Fibroblast of skin of right quadriceps (primary cell): ENCODE results near the gene CTAGE1.
"Not testable (repeated sequence)": the region's sequence is repeated elsewhere in the genome, so short reads cannot be mapped to it uniquely, and the experiment has no call there.

Source experiments
- DNase-seq: peaks from one replicate; pipeline ENCODE4 v3.0.0-alpha.2; 2013

CTAGE1 gene, protein sequence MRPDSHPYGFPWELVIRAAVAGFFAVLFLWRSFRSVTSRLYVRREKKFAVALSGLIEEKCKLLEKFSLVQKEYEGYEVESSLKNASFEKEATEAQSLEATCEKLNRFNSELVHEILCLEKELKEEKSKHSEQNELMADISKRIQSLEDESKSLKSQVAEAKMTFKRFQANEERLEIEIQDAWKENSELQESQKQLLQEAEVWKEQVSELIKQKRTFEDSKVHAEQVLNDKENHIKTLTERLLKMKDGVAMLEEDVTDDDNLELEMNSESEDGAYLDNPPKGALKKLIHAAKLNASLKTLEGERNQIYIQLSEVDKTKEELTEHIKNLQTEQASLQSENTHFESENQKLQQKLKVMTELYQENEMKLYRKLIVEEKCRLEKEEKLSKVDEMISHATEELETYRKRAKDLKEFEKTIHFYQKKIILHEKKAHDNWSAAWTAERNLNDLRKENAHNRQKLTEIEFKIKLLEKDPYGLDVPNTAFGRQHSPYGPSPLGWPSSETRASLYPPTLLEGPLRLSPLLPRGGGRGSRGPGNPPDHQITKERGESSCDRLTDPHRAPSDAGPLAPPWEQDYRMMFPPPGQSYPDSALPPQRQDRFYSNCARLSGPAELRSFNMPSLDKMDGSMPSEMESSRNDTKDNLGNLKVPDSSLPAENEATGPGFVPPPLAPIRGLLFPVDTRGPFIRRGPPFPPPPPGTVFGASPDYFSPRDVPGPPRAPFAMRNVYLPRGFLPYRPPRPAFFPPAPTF

GRCh38 chr18:22417496-22418188 lies at the start of gene CTAGE1:
TSS of gene CTAGE1 (minus strand) at chr18:22417915. CDS start at chr18:22417811, 104 bp downstream.
- peak; percentile 40 for DNase-seq

- peak; percentile 79 for DNase-seq
These were observed 49.1 kb upstream of the CTAGE1 start for GRCh38 chr18:22466608-22467395.

DNA sequence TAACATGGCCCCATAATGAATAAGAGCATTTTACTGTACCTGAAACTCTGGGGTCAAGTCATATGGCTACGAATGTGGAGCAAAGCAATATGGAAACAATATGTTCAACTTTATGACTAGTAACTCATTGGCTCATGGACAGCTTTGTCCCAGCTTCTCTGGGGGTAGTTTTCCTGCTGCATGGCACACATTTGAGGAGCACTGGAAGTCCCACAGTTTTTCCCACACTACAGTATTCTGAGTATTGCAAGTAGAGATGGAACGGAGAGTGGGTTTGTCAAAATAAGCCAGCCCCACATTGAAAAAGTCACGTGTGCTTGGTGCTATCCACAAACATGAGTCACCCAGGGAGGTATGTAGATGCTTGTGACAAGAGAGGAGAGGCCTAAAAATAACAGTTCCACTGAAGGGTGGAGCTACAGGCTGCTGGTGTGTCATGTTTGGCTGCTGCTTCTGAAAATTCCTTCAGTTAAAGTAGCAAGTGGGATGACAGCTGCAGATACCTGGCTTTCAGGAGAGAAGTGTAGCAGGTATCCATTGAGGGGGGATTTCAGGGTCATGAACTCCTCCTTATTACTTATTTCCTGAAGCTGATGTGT lies 48.2 kb upstream of the CTAGE1 start:
- peak; percentile 95 for DNase-seq

- no peak for DNase-seq
These were observed 45.4 kb upstream of the CTAGE1 start for GRCh38 chr18:22463076-22463475.

GRCh38 chr18:22459491-22459890 lies 41.8 kb upstream of the CTAGE1 start:
- no peak for DNase-seq

- DNase-seq = no peak
These were observed 39.8 kb upstream of the CTAGE1 start for GRCh38 chr18:22457524-22457923.

- DNase-seq = no peak
These were observed 38.8 kb upstream of the CTAGE1 start for GRCh38 chr18:22456547-22456946.

- no peak for DNase-seq
These were observed 38.4 kb upstream of the CTAGE1 start for GRCh38 chr18:22456116-22456480.

- DNase-seq = no peak
These were observed 37.9 kb upstream of the CTAGE1 start for GRCh38 chr18:22455425-22456115.

GRCh38 chr18:22453315-22453714 lies 35.6 kb upstream of the CTAGE1 start:
- no peak for DNase-seq

GRCh38 chr18:22452226-22452668 lies 34.5 kb upstream of the CTAGE1 start:
- no peak for DNase-seq

DNA sequence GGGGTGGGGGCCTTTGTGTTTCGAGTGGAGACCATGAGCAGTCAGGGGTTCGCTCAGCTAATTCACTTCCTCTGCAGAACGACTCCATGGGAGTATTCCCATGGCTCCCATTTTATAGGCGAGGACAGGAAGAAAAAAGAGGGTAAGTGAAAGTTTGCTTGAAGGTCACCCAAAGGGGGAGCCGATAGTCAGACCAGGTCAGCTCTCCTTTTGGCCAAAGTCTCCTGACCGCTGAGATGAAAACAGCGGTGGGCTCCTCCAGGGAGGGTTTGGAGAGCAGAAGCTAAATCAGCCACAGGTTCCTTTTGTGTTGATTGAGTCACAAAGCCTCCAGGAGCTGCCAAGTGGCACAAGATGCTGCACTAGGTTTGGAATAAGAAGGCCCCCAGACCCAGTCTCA lies 34.1 kb upstream of the CTAGE1 start:
- DNase-seq = no peak

DNA sequence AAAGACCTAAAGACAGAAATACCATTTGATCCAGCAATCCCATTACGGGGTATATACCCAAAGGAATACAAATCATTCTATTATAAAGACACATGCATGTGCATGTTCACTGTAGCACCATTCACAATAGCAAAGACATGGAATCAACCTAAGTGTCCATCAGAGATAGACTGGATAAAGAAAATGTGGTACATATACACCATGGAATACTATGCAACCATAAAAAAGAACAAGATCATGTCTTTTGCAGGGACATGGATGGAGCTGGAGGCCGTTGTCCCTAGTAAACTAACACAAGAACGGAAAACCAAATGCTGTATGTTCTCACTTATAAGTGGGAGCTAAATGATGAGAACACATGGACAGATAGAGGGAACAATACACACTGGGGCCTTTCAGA lies 33.1 kb upstream of the CTAGE1 start:
- DNase-seq = not testable (repeated sequence)

DNA sequence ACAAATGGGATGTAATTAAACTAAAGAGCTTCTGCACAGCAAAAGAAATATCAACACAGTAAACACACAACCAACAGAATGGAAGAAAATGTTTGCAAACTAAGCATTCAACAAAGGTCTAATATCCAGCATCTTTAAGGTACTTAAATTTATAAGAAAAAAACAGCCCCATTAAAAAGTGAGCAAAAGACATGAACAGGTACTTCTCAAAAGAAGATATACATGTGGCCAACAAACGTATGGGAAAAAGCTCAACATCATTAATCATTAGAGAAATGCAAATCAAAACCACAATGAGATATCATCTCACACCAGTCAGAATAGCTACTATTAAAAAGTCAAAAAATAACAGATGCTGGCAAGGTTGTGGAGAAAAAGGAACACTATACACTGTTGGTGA lies 32.6 kb upstream of the CTAGE1 start:
- DNase-seq = not testable (repeated sequence)

DNA sequence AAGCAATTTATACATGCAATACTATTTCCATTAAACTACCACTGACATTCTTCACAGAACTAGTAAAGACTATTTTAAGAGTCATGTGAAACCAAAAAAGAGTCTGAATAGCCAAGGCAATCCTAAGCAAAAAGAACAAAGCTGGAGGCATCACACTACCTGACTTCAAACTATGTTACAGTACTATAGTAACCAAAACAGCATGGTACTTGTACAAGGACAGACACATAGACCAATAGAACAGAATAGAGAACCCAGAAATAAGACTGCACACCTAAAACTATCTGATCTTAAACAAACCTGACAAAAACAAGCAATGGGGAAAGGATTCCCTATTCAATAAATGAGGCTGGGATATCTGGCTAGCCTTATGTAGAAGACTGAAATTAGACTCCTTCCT lies 32.0 kb upstream of the CTAGE1 start:
- not testable (repeated sequence) for DNase-seq

DNA sequence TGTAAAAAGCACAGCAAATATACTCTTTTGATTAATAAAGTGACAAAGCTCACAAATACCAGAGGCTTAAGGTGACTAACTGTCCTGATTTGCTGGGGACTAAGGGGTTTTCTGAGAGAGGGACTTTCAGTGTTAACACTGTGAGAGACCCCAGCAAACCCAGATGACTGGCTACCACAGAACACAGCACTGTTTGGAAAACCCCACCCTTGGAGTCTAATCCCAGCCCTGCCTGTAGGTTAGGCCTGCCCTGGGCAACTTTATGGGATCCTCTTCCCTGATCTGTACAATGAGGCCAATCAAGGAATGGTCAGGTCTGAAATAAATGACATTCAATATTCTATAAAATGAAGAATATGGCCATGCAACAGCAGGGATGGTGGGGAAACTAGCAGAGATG lies 30.5 kb upstream of the CTAGE1 start:
- no peak for DNase-seq

GRCh38 chr18:22447792-22448191 lies 30.1 kb upstream of the CTAGE1 start:
- no peak for DNase-seq

GRCh38 chr18:22446911-22447310 lies 29.2 kb upstream of the CTAGE1 start:
- no peak for DNase-seq

DNA sequence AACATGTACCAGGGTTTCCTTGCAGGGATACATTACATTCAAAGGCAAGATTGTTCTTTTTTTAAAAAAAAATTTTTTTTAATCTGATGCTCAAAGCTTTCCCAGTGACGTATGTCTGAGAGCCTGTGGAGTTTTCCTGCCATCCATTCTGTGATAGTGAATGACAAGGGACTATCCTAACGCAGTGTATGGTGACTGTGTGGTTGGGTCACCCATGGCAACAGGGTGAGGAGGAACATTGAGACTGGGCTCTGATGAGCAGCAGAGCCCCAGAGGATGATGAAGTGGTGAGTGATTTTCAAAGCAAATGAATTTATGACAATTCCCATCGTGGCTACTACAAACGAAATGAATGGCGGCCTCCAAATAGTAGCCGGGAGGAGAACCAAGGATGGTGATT lies 28.6 kb upstream of the CTAGE1 start:
- no peak for DNase-seq

GRCh38 chr18:22441638-22442037 lies 23.9 kb upstream of the CTAGE1 start:
- no peak for DNase-seq

DNA sequence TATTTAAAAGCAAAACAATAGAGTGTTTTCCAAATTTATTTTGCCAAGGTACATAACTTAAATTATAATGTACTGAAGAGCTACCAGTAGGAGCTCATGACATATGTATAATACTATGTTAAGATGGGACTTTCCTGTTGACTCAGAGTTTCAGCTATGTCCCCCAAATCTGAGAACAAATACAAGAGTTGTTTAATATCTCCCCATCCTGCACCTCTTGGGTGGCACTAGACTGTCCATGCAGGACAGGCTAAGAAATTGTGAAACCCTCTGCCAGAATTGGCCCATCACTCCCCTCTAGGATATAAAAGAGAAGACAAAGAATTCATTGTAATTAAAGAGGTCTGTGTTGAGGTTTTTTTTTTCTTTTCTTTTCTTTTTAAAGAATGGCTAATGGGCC lies 21.7 kb upstream of the CTAGE1 start:
- peak; percentile 22 for DNase-seq

DNA sequence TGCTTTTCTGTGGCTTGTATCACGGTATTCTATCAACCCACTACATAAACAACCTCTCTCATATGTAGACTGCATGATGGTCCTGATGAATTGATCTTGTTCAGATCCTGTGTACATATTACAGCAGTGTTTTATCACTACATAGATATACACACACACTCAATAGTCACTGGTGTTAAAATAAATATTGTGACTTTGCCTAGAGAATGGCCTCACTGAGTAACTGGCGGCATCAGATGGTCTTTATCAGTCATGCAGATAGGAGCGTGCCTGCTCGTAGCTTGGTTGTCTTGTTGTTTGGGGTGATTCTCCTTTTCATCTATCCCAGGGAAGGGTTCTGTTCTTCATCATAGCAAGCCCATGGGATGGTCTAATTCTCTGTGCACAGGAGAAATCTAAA lies 18.4 kb upstream of the CTAGE1 start:
- DNase-seq = no peak
